CD4-positive, alpha-beta T cell (primary cell): ENCODE results near the gene SASH3. TPM values are rescaled to one million over a fixed set of nuclear protein-coding genes. Genes with fewer than 3 reads are reported as not detected.

Experiments used
- ATAC-seq: fragments of 200-7000 bp; cut with Tn5 transposase; one replicate; pipeline ENCODE4 v1.10.0; 2022; ENCODE audit warnings: mild to moderate bottlenecking; ENCODE audit not compliant: poor library complexity
- CTCF ChIA-PET: fragments of 350-600 bp; sonication (Branson Sonifier 250); formaldehyde crosslinking; loops from one replicate; lab custom pipeline; 2021; ENCODE audit warnings: antibody characterized with exemption, inconsistent platforms; lab: Charles Lee
- POLR2A ChIA-PET: fragments of 350-600 bp; sonication (Branson Sonifier 250); formaldehyde crosslinking; loops from one replicate; lab custom pipeline; 2021; ENCODE audit warnings: antibody characterized with exemption, inconsistent platforms; lab: Charles Lee
- DNase-seq, 14 experiments: peaks; one replicate each; pipeline ENCODE4 v3.0.0-alpha.2; 2013 to 2020; ENCODE audit warnings: mixed read lengths in 2 of 14
- H3K27ac ChIP-seq, 2 donors: one replicate each; pipeline versions ENCODE4 v1.5.1 to v1.7.0; 2013; ENCODE audit warnings: low read length in 2 of 2, low read depth in 1 of 2, mild to moderate bottlenecking in 1 of 2
- H3K27me3 ChIP-seq, 2 experiments: 1 replicate in 1 of 2; 2 replicates in 1 of 2; pipeline versions ENCODE4 v1.6.1 to v1.7.0; 2013; ENCODE audit warnings: low read length in 2 of 2, control low read depth in 1 of 2, mild to moderate bottlenecking in 1 of 2, moderate library complexity in 1 of 2; ENCODE audit not compliant: insufficient read depth in 2 of 2, control insufficient read depth in 1 of 2
- H3K36me3 ChIP-seq: one replicate; pipeline ENCODE4 v1.6.1; 2013; ENCODE audit warnings: low read length, control low read depth; ENCODE audit not compliant: insufficient read depth
- H3K4me1 ChIP-seq: one replicate; pipeline ENCODE4 v1.6.1; 2013; ENCODE audit warnings: low read length, control low read depth; ENCODE audit not compliant: insufficient read depth
- H3K4me3 ChIP-seq: one replicate; pipeline ENCODE4 v1.5.1; 2013; ENCODE audit warnings: mild to moderate bottlenecking, low read length, moderate library complexity
- H3K9me3 ChIP-seq, 2 experiments: 1 replicate in 1 of 2; 2 replicates in 1 of 2; pipeline versions ENCODE4 v1.6.1 to v1.7.0; 2013; ENCODE audit warnings: low read length in 2 of 2, mild to moderate bottlenecking in 2 of 2, control low read depth in 1 of 2, moderate library complexity in 1 of 2; ENCODE audit not compliant: control insufficient read depth in 1 of 2, insufficient read depth in 1 of 2
- H3K27ac Mint-ChIP-seq: one replicate; pipeline ENCODE4 v1.8.0; 2020; ENCODE audit warnings: mixed read lengths
- H3K27me3 Mint-ChIP-seq: one replicate; pipeline ENCODE4 v1.8.0; 2021; ENCODE audit warnings: mixed read lengths
- H3K36me3 Mint-ChIP-seq: one replicate; pipeline ENCODE4 v1.8.0; 2021; ENCODE audit warnings: low read depth, mixed read lengths
- H3K4me1 Mint-ChIP-seq: one replicate; pipeline ENCODE4 v1.8.0; 2021; ENCODE audit warnings: low read depth, mixed read lengths
- H3K4me3 Mint-ChIP-seq: one replicate; pipeline ENCODE4 v1.8.0; 2020; ENCODE audit warnings: mild to moderate bottlenecking, mixed read lengths
- H3K9me3 Mint-ChIP-seq: one replicate; pipeline ENCODE4 v1.8.0; 2020; ENCODE audit warnings: mixed read lengths
- intact Hi-C, 2 experiments: fragments of 100-400 bp; cut with DNase I in 1 of 2; cut with micrococcal nuclease in 1 of 2; formaldehyde crosslinking; loops; one replicate each; pipeline versions ENCODE4 v1.15.1 to v1.9.0; 2023 to 2025; cut with DNase I, micrococcal nuclease
- total RNA-seq, 174 experiments: library from RNA in 2 of 174; stranded (reverse) in 2 of 174; gene quantifications; one replicate each; pipeline ENCODE4 v1.2.3 and lab custom pipeline; 2021 to 2026
- TF ChIP-seq, protein P1 (sequence below): fragments of 200-600 bp; IDR thresholded peaks from one replicate; pipeline ENCODE4 v1.8.0; 2022; ENCODE audit warnings: antibody characterized with exemption, mild to moderate bottlenecking

Gene SASH3
- total RNA-seq, 2 experiments from 2014 or later, result 69.0 to 70.8 TPM

DNA sequence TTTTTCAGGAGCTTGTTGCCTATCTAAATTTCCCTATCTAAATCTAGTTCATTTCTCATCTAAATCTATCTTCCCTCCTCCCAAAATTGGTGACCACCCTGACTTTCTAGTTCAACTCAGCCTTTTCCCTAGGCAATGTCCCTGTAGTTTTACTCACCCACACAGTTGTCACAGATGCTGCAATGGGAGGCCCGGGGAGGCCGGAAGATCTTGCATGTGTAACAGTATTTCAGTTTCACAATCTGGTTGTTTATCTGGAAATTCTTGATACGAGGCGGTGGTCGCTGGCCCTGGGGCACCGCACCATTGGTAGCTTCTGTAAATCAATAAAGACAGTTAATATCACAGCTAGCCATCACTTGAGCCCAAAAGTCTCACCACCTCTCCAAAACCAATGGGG, 43.8 kb downstream of the SASH3 start:
- peak in 3 of 14 experiments; percentile 9 to 20 (median 16) for DNase-seq
- Mint-ChIP-seq H3K27ac (no peak overlapping the region), H3K9me3 (no peaks in the 10 kb centered on the region), H3K36me3 (no peaks in the 10 kb centered on the region), H3K27me3 (no peaks in the 10 kb centered on the region), H3K4me1 (peaks cover 18% of the 10 kb centered on the region), H3K4me3 (no peak overlapping the region)
- no peak overlapping the region for H3K27ac ChIP-seq
- no peak overlapping the region for H3K4me3 ChIP-seq
- ChIA-PET POLR2A (interaction anchor here (1.0 to 2.0 kb wide), 5 partner anchors 36 to 168 kb away, joined by 3 to 5 read pairs (median 3); no protein-coding TSS in a partner anchor), CTCF (interaction anchor here (0.6 to 3.3 kb wide), 12 partner anchors 8 to 220 kb away, joined by 3 to 11 read pairs (median 4); partner anchors contain the start of gene ZDHHC9)
- no peaks in the 10 kb centered on the region for H3K27me3 ChIP-seq
- peaks cover 5% of the 10 kb centered on the region for H3K4me1 ChIP-seq
- H3K36me3 ChIP-seq, result no peaks in the 10 kb centered on the region
- TF ChIP-seq, protein P1, sequence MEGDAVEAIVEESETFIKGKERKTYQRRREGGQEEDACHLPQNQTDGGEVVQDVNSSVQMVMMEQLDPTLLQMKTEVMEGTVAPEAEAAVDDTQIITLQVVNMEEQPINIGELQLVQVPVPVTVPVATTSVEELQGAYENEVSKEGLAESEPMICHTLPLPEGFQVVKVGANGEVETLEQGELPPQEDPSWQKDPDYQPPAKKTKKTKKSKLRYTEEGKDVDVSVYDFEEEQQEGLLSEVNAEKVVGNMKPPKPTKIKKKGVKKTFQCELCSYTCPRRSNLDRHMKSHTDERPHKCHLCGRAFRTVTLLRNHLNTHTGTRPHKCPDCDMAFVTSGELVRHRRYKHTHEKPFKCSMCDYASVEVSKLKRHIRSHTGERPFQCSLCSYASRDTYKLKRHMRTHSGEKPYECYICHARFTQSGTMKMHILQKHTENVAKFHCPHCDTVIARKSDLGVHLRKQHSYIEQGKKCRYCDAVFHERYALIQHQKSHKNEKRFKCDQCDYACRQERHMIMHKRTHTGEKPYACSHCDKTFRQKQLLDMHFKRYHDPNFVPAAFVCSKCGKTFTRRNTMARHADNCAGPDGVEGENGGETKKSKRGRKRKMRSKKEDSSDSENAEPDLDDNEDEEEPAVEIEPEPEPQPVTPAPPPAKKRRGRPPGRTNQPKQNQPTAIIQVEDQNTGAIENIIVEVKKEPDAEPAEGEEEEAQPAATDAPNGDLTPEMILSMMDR, result peak; percentile 39
- H3K9me3 ChIP-seq, result no peaks in the 10 kb centered on the region
- intact Hi-C loops, result loop anchor here (1.0 to 5.0 kb wide), 6 partner anchors 41 to 216 kb away; no protein-coding TSS in a partner anchor
- ATAC-seq, result no peak

DNA sequence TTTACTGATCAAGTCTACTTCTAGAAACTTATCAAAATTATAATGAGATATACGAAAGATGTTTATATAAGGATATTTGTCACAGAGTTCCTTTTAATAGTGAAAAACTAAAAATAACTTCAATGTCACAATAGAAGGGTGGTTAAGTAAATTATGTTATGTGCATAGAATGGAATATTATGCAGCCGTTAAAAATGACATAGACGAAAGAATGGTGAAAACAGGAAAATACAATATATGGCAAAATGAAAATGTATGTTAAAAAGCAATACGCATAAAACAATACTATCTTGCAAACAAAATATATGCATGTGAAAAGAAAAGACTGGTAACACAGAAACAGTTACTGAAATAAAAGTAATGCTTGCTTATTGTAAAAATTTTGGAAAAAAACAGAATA, 44.9 kb downstream of the SASH3 start:
- Histone ChIP-seq H3K27ac (no peak overlapping the region), H3K4me1 (peaks cover 5% of the 10 kb centered on the region), H3K36me3 (no peaks in the 10 kb centered on the region), H3K27me3 (no peaks in the 10 kb centered on the region), H3K4me3 (no peak overlapping the region), H3K9me3 (no peaks in the 10 kb centered on the region)
- DNase-seq (no peak), ATAC-seq (no peak)
- H3K4me1 Mint-ChIP-seq, result peaks cover 18% of the 10 kb centered on the region
- H3K27me3 Mint-ChIP-seq, result no peaks in the 10 kb centered on the region
- H3K4me3 Mint-ChIP-seq, result no peak overlapping the region
- POLR2A ChIA-PET, result interaction anchor here (0.6 kb wide), 1 partner anchor 106 kb away, joined by 3 read pairs; no protein-coding TSS in a partner anchor
- no peak overlapping the region for H3K27ac Mint-ChIP-seq
- no peaks in the 10 kb centered on the region for H3K9me3 Mint-ChIP-seq
- intact Hi-C loops, result loop anchor here (5.0 kb wide), 3 partner anchors 42 to 167 kb away; no protein-coding TSS in a partner anchor
- H3K36me3 Mint-ChIP-seq, result no peaks in the 10 kb centered on the region
- TF ChIP-seq, protein P1, result no peak
- CTCF ChIA-PET, result interaction anchor here (0.7 kb wide), 1 partner anchor 68 kb away, joined by 3 read pairs; no protein-coding TSS in a partner anchor

DNA sequence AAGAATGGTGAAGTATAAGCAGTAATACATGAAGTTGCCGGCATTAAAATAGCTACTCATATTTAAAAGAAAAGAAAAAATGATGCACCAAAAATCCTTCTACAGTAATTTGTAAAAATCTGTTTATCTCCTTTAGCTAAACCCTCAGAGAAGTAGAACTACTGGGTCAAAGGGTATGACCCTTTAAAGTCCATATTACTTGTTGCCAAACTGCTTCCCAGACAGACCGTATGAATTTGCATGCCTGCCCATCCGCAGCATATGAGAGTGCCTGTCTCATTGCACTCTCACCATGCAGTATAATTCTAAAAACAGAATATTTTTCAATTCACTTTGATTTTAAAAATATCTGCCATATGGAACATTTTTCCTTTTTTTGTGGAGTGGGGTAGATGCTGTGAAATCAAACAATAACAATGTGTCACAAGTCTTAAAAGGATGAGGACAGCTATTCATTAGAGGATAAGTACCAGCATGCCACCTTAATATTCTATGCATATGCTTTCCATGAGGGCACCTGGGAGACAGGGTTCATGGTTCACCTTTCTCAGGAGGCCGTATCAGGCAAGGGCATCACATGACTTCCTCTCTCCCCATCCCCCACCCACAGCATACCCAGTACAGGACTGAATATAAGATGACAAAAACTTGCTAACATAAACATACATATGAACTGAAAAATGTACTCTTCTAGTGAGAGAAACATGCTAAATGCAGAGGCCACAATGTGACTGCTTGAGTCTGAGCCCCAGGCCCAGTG, 46.2 kb downstream of the SASH3 start:
- no peaks in the 10 kb centered on the region for H3K9me3 Mint-ChIP-seq
- peaks cover 18% of the 10 kb centered on the region for H3K4me1 Mint-ChIP-seq
- peak; percentile 62 for ATAC-seq
- Histone ChIP-seq H3K4me3 (no peak overlapping the region), H3K9me3 (no peaks in the 10 kb centered on the region), H3K27me3 (no peaks in the 10 kb centered on the region), H3K36me3 (no peaks in the 10 kb centered on the region), H3K27ac (no peak overlapping the region), H3K4me1 (peaks cover 5% of the 10 kb centered on the region)
- CTCF ChIA-PET, result interaction anchor here (0.5 kb wide), 1 partner anchor 141 kb away, joined by 3 read pairs; no protein-coding TSS in a partner anchor
- intact Hi-C loops, result no loop called here
- H3K4me3 Mint-ChIP-seq, result no peak overlapping the region
- POLR2A ChIA-PET, result interaction anchor here (0.6 kb wide), 1 partner anchor 113 kb away, joined by 3 read pairs; no protein-coding TSS in a partner anchor
- DNase-seq, result peak in 6 of 14 experiments; percentile 7 to 43 (median 22)
- TF ChIP-seq, protein P1, result no peak
- H3K27me3 Mint-ChIP-seq, result no peaks in the 10 kb centered on the region
- H3K27ac Mint-ChIP-seq, result no peak overlapping the region
- no peaks in the 10 kb centered on the region for H3K36me3 Mint-ChIP-seq
